Bronchial epithelial cell (primary cell): ENCODE measurements around the gene CMTM1. TPM values are rescaled to one million over a fixed set of nuclear protein-coding genes. Genes with fewer than 3 reads are reported as not detected.

Source experiments
- total RNA-seq: library from RNA; depleted of rRNA; stranded (reverse); fragments of >200 nt; gene quantifications from 2 replicates; pipeline ENCODE4 v1.2.1, GENCODE V29; 2014

The CMTM1 gene
- total RNA-seq, 1 donor from 2014 or later: 0.26 TPM

Other genes starting within 250 kb of the CMTM1 start
- gene CDH5, start 199.7 kb upstream of the CMTM1 start, total RNA-seq: not detected in 2 replicates
- 0.38 TPM in 1 of 2 replicates, not detected in the other for gene BEAN1, start 139.1 kb upstream of the CMTM1 start, total RNA-seq
- gene TK2, start 16.3 kb upstream of the CMTM1 start, total RNA-seq: 8.7 and 12.8 TPM in 2 replicates
- gene CKLF, start 13.9 kb upstream of the CMTM1 start, total RNA-seq: 17.7 and 22.6 TPM in 2 replicates
- not detected in 2 replicates for gene CMTM2, start 13.0 kb downstream of the CMTM1 start, total RNA-seq
- gene CMTM3, start 38.3 kb downstream of the CMTM1 start, total RNA-seq: 1.1 and 1.3 TPM in 2 replicates
- 73.0 and 83.2 TPM in 2 replicates for gene CMTM4, start 130.3 kb downstream of the CMTM1 start, total RNA-seq
- 127 and 138 TPM in 2 replicates for gene DYNC1LI2, start 185.2 kb downstream of the CMTM1 start, total RNA-seq
- gene TERB1, start 235.1 kb downstream of the CMTM1 start, total RNA-seq: 0.26 TPM in 2 replicates